HUES6 (cell line): Measurements from ENCODE around the gene HECTD1.
A peak's percentile ranks its signal among the peaks of the same experiment; 100 is the strongest.
"Not testable (repeated sequence)": the region's sequence is repeated elsewhere in the genome, so short reads cannot be mapped to it uniquely, and the experiment has no call there.

Experiments
- H3K27ac ChIP-seq: 2 replicates; pipeline ENCODE4 v1.7.0; 2013; ENCODE audit warnings: low read depth, mild to moderate bottlenecking, low read length, inconsistent platforms
- H3K27me3 ChIP-seq: 2 replicates; pipeline ENCODE4 v1.6.1; 2013; ENCODE audit warnings: low read length; ENCODE audit not compliant: control insufficient read depth, insufficient read depth
- H3K36me3 ChIP-seq: 2 replicates; pipeline ENCODE4 v1.6.1; 2013; ENCODE audit warnings: low read length; ENCODE audit not compliant: control insufficient read depth, insufficient read depth
- H3K4me1 ChIP-seq: 2 replicates; pipeline ENCODE4 v1.6.1; 2013; ENCODE audit warnings: low read length; ENCODE audit not compliant: control insufficient read depth, insufficient read depth
- H3K4me3 ChIP-seq: 2 replicates; pipeline ENCODE4 v1.5.1; 2013; ENCODE audit warnings: low read depth, low read length
- H3K9ac ChIP-seq: one replicate; pipeline ENCODE4 v1.6.1; 2013; ENCODE audit warnings: mild to moderate bottlenecking, low read length
- H3K9me3 ChIP-seq: 2 replicates; pipeline ENCODE4 v1.6.1; 2013; ENCODE audit warnings: low read depth, low read length; ENCODE audit not compliant: control insufficient read depth, insufficient read depth

The HECTD1 gene

GRCh38 chr14:31242161-31242940 lies 34.8 kb upstream of the HECTD1 start:
- H3K27me3 ChIP-seq = not testable (repeated sequence)

GRCh38 chr14:31241450-31242114 lies 34.0 kb upstream of the HECTD1 start:
- H3K27me3 ChIP-seq = no peaks in the 10 kb centered on the region
- H3K9ac ChIP-seq = no peak overlapping the region
- H3K27ac ChIP-seq = no peak overlapping the region
- H3K36me3 ChIP-seq = no peaks in the 10 kb centered on the region
- peaks cover 11% of the 10 kb centered on the region for H3K4me1 ChIP-seq
- no peak overlapping the region for H3K4me3 ChIP-seq
- no peaks in the 10 kb centered on the region for H3K9me3 ChIP-seq

More at GRCh38 chr14:31242161-31242940, 34.8 kb upstream of the HECTD1 start:
- peaks cover 11% of the 10 kb centered on the region for H3K4me1 ChIP-seq
- not testable (repeated sequence) for H3K27ac ChIP-seq, H3K9ac ChIP-seq, H3K36me3 ChIP-seq, H3K4me3 ChIP-seq, H3K9me3 ChIP-seq

- Histone ChIP-seq H3K27ac (no peak overlapping the region), H3K36me3 (no peaks in the 10 kb centered on the region), H3K4me1 (peaks cover 11% of the 10 kb centered on the region), H3K9me3 (no peaks in the 10 kb centered on the region), H3K4me3 (no peak overlapping the region), H3K9ac (no peak overlapping the region), H3K27me3 (no peaks in the 10 kb centered on the region)
Observed at GRCh38 chr14:31239741-31240140, 32.1 kb upstream of the HECTD1 start.

GRCh38 chr14:31235462-31235861 lies 27.9 kb upstream of the HECTD1 start:
- H3K27ac ChIP-seq = no peak overlapping the region
- H3K9ac ChIP-seq = no peak overlapping the region
- H3K36me3 ChIP-seq = no peaks in the 10 kb centered on the region
- H3K9me3 ChIP-seq = no peaks in the 10 kb centered on the region
- H3K4me3 ChIP-seq = no peak overlapping the region
- H3K4me1 ChIP-seq = no peaks in the 10 kb centered on the region
- no peaks in the 10 kb centered on the region for H3K27me3 ChIP-seq

- Histone ChIP-seq H3K4me3 (no peak overlapping the region), H3K9me3 (no peaks in the 10 kb centered on the region), H3K27me3 (no peaks in the 10 kb centered on the region)
Observed at GRCh38 chr14:31232081-31232480, 24.5 kb upstream of the HECTD1 start.

GRCh38 chr14:31231272-31231671 lies 23.7 kb upstream of the HECTD1 start:
- H3K4me1 ChIP-seq, H3K4me3 ChIP-seq, H3K9me3 ChIP-seq, H3K27ac ChIP-seq, H3K36me3 ChIP-seq, H3K9ac ChIP-seq, H3K27me3 ChIP-seq: not testable (repeated sequence)

More at GRCh38 chr14:31232081-31232480, 24.5 kb upstream of the HECTD1 start:
- H3K27ac ChIP-seq = no peak overlapping the region
- 0 out of 2 replicates have a peak, but pooled peaks cover 5% of the 10 kb centered on the region for H3K4me1 ChIP-seq
- no peaks in the 10 kb centered on the region for H3K36me3 ChIP-seq
- no peak overlapping the region for H3K9ac ChIP-seq

- no peaks in the 10 kb centered on the region for H3K9me3 ChIP-seq
- 0 out of 2 replicates have a peak, but pooled peaks cover 5% of the 10 kb centered on the region for H3K4me1 ChIP-seq
- no peak overlapping the region for H3K4me3 ChIP-seq
- H3K9ac ChIP-seq = no peak overlapping the region
- H3K36me3 ChIP-seq = no peaks in the 10 kb centered on the region
- no peaks in the 10 kb centered on the region for H3K27me3 ChIP-seq
- no peak overlapping the region for H3K27ac ChIP-seq
Observed at GRCh38 chr14:31230573-31230958, 23.0 kb upstream of the HECTD1 start.

- Histone ChIP-seq H3K36me3 (no peaks in the 10 kb centered on the region), H3K9ac (no peak overlapping the region), H3K4me1 (0 out of 2 replicates have a peak, but pooled peaks cover 5% of the 10 kb centered on the region), H3K9me3 (no peaks in the 10 kb centered on the region), H3K27ac (no peak overlapping the region), H3K4me3 (peak overlapping the region; percentile 46), H3K27me3 (no peaks in the 10 kb centered on the region)
Observed at GRCh38 chr14:31229638-31230572, 22.3 kb upstream of the HECTD1 start.

- H3K4me1 ChIP-seq = 0 out of 2 replicates have a peak, but pooled peaks cover 5% of the 10 kb centered on the region
- no peaks in the 10 kb centered on the region for H3K27me3 ChIP-seq
- no peak overlapping the region for H3K9ac ChIP-seq
- no peak overlapping the region for H3K27ac ChIP-seq
- no peaks in the 10 kb centered on the region for H3K36me3 ChIP-seq
- no peaks in the 10 kb centered on the region for H3K9me3 ChIP-seq
- no peak overlapping the region for H3K4me3 ChIP-seq
Observed at GRCh38 chr14:31229009-31229408, 21.4 kb upstream of the HECTD1 start.

- Histone ChIP-seq H3K9ac (no peak overlapping the region), H3K4me1 (0 out of 2 replicates have a peak, but pooled peaks cover 5% of the 10 kb centered on the region), H3K27me3 (no peaks in the 10 kb centered on the region), H3K4me3 (no peak overlapping the region), H3K27ac (no peak overlapping the region), H3K36me3 (no peaks in the 10 kb centered on the region), H3K9me3 (no peaks in the 10 kb centered on the region)
Observed at GRCh38 chr14:31228533-31228932, 20.9 kb upstream of the HECTD1 start.
